ENCODE measurements around the gene KRTAP10-2.
"Not testable (repeated sequence)": the region's sequence is repeated elsewhere in the genome, so short reads cannot be mapped to it uniquely, and the experiment has no call there.

DNA sequence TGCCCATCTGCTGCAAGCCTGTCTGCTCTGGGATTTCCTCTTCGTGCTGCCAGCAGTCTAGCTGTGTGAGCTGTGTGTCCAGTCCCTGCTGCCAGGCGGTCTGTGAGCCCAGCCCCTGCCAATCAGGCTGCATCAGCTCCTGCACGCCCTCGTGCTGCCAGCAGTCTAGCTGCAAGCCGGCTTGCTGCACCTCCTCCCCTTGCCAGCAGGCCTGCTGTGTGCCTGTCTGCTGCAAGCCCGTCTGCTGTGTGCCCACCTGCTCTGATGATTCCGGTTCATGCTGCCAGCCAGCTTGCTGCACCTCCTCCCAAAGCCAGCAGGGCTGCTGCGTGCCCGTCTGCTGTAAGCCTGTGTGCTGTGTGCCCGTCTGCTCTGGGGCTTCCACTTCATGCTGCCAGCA, 49.8 kb upstream of the KRTAP10-2 start:
- TF ChIP-seq, protein P1, sequence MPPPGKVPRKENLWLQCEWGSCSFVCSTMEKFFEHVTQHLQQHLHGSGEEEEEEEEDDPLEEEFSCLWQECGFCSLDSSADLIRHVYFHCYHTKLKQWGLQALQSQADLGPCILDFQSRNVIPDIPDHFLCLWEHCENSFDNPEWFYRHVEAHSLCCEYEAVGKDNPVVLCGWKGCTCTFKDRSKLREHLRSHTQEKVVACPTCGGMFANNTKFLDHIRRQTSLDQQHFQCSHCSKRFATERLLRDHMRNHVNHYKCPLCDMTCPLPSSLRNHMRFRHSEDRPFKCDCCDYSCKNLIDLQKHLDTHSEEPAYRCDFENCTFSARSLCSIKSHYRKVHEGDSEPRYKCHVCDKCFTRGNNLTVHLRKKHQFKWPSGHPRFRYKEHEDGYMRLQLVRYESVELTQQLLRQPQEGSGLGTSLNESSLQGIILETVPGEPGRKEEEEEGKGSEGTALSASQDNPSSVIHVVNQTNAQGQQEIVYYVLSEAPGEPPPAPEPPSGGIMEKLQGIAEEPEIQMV (tag; conservative IDR thresholded peaks at IDR 0.05; ENCODE audit: low read depth): not testable (repeated sequence)
- TF ChIP-seq ZNF551 (CRISPR knock-in tag; IDR thresholded peaks at IDR 0.05); ATF1 (CRISPR knock-in tag; IDR thresholded peaks at IDR 0.05); ATF1 (tag; IDR thresholded peaks at IDR 0.05); ZNF274 (IDR thresholded peaks at IDR 0.05; ENCODE audit: borderline replicate concordance, low read depth, low read length); NRF1 (conservative IDR thresholded peaks at IDR 0.05 in 1 of 2, IDR thresholded peaks at IDR 0.05 in 1 of 2); GABPA (tag; conservative IDR thresholded peaks at IDR 0.05; ENCODE audit: low read depth); SMARCE1 (IDR thresholded peaks at IDR 0.05); KDM5B (IDR thresholded peaks at IDR 0.05; ENCODE audit: insufficient replicate concordance, low read depth, low read length); MCM7 (IDR thresholded peaks at IDR 0.05): not testable (repeated sequence)
- TF ChIP-seq, protein P2, sequence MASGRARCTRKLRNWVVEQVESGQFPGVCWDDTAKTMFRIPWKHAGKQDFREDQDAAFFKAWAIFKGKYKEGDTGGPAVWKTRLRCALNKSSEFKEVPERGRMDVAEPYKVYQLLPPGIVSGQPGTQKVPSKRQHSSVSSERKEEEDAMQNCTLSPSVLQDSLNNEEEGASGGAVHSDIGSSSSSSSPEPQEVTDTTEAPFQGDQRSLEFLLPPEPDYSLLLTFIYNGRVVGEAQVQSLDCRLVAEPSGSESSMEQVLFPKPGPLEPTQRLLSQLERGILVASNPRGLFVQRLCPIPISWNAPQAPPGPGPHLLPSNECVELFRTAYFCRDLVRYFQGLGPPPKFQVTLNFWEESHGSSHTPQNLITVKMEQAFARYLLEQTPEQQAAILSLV (tag; IDR thresholded peaks at IDR 0.05): not testable (repeated sequence)
- TF ChIP-seq, protein P3, sequence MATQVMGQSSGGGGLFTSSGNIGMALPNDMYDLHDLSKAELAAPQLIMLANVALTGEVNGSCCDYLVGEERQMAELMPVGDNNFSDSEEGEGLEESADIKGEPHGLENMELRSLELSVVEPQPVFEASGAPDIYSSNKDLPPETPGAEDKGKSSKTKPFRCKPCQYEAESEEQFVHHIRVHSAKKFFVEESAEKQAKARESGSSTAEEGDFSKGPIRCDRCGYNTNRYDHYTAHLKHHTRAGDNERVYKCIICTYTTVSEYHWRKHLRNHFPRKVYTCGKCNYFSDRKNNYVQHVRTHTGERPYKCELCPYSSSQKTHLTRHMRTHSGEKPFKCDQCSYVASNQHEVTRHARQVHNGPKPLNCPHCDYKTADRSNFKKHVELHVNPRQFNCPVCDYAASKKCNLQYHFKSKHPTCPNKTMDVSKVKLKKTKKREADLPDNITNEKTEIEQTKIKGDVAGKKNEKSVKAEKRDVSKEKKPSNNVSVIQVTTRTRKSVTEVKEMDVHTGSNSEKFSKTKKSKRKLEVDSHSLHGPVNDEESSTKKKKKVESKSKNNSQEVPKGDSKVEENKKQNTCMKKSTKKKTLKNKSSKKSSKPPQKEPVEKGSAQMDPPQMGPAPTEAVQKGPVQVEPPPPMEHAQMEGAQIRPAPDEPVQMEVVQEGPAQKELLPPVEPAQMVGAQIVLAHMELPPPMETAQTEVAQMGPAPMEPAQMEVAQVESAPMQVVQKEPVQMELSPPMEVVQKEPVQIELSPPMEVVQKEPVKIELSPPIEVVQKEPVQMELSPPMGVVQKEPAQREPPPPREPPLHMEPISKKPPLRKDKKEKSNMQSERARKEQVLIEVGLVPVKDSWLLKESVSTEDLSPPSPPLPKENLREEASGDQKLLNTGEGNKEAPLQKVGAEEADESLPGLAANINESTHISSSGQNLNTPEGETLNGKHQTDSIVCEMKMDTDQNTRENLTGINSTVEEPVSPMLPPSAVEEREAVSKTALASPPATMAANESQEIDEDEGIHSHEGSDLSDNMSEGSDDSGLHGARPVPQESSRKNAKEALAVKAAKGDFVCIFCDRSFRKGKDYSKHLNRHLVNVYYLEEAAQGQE (IDR thresholded peaks at IDR 0.05; ENCODE audit: borderline replicate concordance): not testable (repeated sequence)
- TF ChIP-seq, protein P3 (CRISPR knock-in tag; IDR thresholded peaks at IDR 0.05; ENCODE audit: low read depth): not testable (repeated sequence)
- TF ChIP-seq, protein P4, sequence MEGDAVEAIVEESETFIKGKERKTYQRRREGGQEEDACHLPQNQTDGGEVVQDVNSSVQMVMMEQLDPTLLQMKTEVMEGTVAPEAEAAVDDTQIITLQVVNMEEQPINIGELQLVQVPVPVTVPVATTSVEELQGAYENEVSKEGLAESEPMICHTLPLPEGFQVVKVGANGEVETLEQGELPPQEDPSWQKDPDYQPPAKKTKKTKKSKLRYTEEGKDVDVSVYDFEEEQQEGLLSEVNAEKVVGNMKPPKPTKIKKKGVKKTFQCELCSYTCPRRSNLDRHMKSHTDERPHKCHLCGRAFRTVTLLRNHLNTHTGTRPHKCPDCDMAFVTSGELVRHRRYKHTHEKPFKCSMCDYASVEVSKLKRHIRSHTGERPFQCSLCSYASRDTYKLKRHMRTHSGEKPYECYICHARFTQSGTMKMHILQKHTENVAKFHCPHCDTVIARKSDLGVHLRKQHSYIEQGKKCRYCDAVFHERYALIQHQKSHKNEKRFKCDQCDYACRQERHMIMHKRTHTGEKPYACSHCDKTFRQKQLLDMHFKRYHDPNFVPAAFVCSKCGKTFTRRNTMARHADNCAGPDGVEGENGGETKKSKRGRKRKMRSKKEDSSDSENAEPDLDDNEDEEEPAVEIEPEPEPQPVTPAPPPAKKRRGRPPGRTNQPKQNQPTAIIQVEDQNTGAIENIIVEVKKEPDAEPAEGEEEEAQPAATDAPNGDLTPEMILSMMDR (IDR thresholded peaks at IDR 0.05 in 2 of 3, conservative IDR thresholded peaks at IDR 0.05 in 1 of 3; ENCODE audit: insufficient read depth in 2 of 3, low read depth in 1 of 3, low read length in 3 of 3): peak in 2 of 3 experiments; percentile 28 to 48; a peak in 4 of 6 replicates

Data from K562 (cell line).